Epithelial cell of proximal tubule (primary cell): Measurements from ENCODE around the gene TMEM239. TPM values are rescaled to one million over a fixed set of nuclear protein-coding genes. Genes with fewer than 3 reads are reported as not detected.
A peak's percentile ranks its signal among the peaks of the same experiment; 100 is the strongest.

ENCODE experiments used
- DNase-seq: peaks from one replicate; pipeline ENCODE4 v3.0.0-alpha.2; 2011; ENCODE audit warnings: low read depth
- H3K4me3 ChIP-seq: 2 replicates; pipeline ENCODE4 v1.5.1; 2011; ENCODE audit warnings: low read depth, mild to moderate bottlenecking, low read length
- CTCF ChIP-seq: conservative IDR thresholded peaks from 2 replicates; pipeline ENCODE4 v1.5.1; 2012; ENCODE audit warnings: low read depth, mild to moderate bottlenecking, low read length
- total RNA-seq: library from RNA; depleted of rRNA; stranded (reverse); fragments of >200 nt; gene quantifications from 2 replicates; pipeline ENCODE4 v1.2.3, GENCODE V29; 2015

TMEM239 gene
- total RNA-seq, 1 donor from 2014 or later = not detected

GRCh38 chr20:2839732-2840137 lies 23.6 kb downstream of the TMEM239 start:
- H3K4me3 ChIP-seq = peak overlapping the region; percentile 98

GRCh38 chr20:2840138-2840966 lies 24.2 kb downstream of the TMEM239 start, which contains the start of the genes PCED1A and VPS16:
Gene PCED1A, minus strand, starts transcription at chr20:2840655. Its CDS starts 743 bp downstream, at chr20:2839912.
Gene VPS16, plus strand, starts transcription at chr20:2840745. Its CDS starts 30 bp downstream, at chr20:2840775.
- TF ChIP-seq CTCF = no peak
- no peak for DNase-seq
- H3K4me3 ChIP-seq = peak within 1 kb of the TSS; percentile 98

More at GRCh38 chr20:2839732-2840137, 23.6 kb downstream of the TMEM239 start:
- no peak for TF ChIP-seq CTCF
- no peak for DNase-seq

- DNase-seq = no peak
Measured at GRCh38 chr20:2840967-2841531, 24.9 kb downstream of the TMEM239 start.

GRCh38 chr20:2845607-2846006 lies 29.4 kb downstream of the TMEM239 start:
- DNase-seq = no peak
- TF ChIP-seq CTCF = no peak
- no peak overlapping the region for H3K4me3 ChIP-seq

More at GRCh38 chr20:2840967-2841531, 24.9 kb downstream of the TMEM239 start:
- no peak for TF ChIP-seq CTCF
- H3K4me3 ChIP-seq = peak overlapping the region; percentile 98

GRCh38 chr20:2846698-2847097 lies 30.5 kb downstream of the TMEM239 start:
- TF ChIP-seq CTCF = no peak
- H3K4me3 ChIP-seq = no peak overlapping the region
- DNase-seq = no peak

DNA sequence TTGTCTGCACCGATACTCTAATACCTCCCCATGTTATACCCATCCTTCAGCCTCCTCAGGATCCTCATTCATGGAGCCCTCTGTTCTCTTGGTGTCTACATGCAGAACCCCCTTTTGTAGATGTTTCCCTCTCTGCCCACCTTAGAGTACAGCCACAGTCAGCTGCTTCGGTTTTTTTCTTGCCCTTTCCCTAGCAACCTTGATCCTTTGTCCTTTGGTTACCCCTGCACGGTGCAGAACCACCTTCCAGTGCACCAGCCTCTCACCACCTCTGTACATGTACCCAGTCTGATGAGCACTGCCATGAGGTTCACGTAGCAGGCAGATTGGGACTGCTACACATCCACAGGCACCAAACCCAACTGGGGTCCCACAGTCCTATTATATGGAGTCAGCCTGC lies 31.6 kb downstream of the TMEM239 start:
- TF ChIP-seq CTCF = no peak
- no peak overlapping the region for H3K4me3 ChIP-seq
- DNase-seq = no peak
